Activated naive CD8-positive, alpha-beta T cell treated with anti-CD3 and anti-CD28 coated beads, Interleukin-2, amount 50 U/mL, for 16 hours (primary cell): Measurements from ENCODE around the gene INTS13.
"Not testable (repeated sequence)": the region's sequence is repeated elsewhere in the genome, so short reads cannot be mapped to it uniquely, and the experiment has no call there.

Experiments used
- DNase-seq: peaks from one replicate; pipeline ENCODE4 v3.0.0-alpha.2; 2020; ENCODE audit warnings: low read depth, low spot score

Gene INTS13

GRCh38 chr12:26870491-26871419 lies 67.0 kb downstream of the INTS13 start:
- DNase-seq = no peak

- DNase-seq = no peak
These were observed 67.8 kb downstream of the INTS13 start for GRCh38 chr12:26869908-26870459.

- no peak for DNase-seq
These were observed 68.7 kb downstream of the INTS13 start for GRCh38 chr12:26869104-26869494.

- DNase-seq = no peak
These were observed 69.2 kb downstream of the INTS13 start for GRCh38 chr12:26868447-26869103.

- DNase-seq = no peak
These were observed 70.7 kb downstream of the INTS13 start for GRCh38 chr12:26867080-26867479.

GRCh38 chr12:26863515-26863914 lies 74.3 kb downstream of the INTS13 start:
- no peak for DNase-seq

- not testable (repeated sequence) for DNase-seq
These were observed 75.0 kb downstream of the INTS13 start for GRCh38 chr12:26862787-26863186.

- no peak for DNase-seq
These were observed 76.1 kb downstream of the INTS13 start for GRCh38 chr12:26861690-26862089.

GRCh38 chr12:26857465-26858176 lies 80.2 kb downstream of the INTS13 start:
- DNase-seq = no peak

- no peak for DNase-seq
These were observed 82.4 kb downstream of the INTS13 start for GRCh38 chr12:26855337-26855736.
